Bronchial epithelial cell (primary cell): ENCODE results near the gene FAM161B. TPM values are rescaled to one million over a fixed set of nuclear protein-coding genes. Genes with fewer than 3 reads are reported as not detected.

Source experiments
- DNase-seq: peaks from one replicate; pipeline ENCODE4 v3.0.0-alpha.2; 2010; ENCODE audit warnings: low read depth
- FAIRE-seq: peaks from 2 replicates; lab custom pipeline; 2011; peaks lifted over from hg19 to GRCh38; lab: Jason Lieb, UNC
- H3K27me3 ChIP-seq: 2 replicates; pipeline ENCODE4 v1.5.1; 2011; ENCODE audit warnings: low read length; ENCODE audit not compliant: control insufficient read depth, insufficient read depth
- H3K36me3 ChIP-seq: 2 replicates; pipeline ENCODE4 v1.5.1; 2011; ENCODE audit warnings: low read length; ENCODE audit not compliant: control insufficient read depth, insufficient read depth
- H3K4me3 ChIP-seq: 2 replicates; pipeline ENCODE4 v1.5.1; 2011; ENCODE audit warnings: mild to moderate bottlenecking, low read depth, low read length, control low read depth
- total RNA-seq: library from RNA; depleted of rRNA; stranded (reverse); fragments of >200 nt; gene quantifications from 2 replicates; pipeline ENCODE4 v1.2.1, GENCODE V29; 2014
- TF ChIP-seq, protein P1 (sequence below): IDR thresholded peaks from 2 replicates; pipeline ENCODE4 v1.5.1; 2011; ENCODE audit warnings: mild to moderate bottlenecking, moderate library complexity, low read length, control low read depth, inconsistent platforms; ENCODE audit not compliant: insufficient read depth, severe bottlenecking

Gene FAM161B
- total RNA-seq, 1 donor from 2014 or later = 1.6 TPM

DNA sequence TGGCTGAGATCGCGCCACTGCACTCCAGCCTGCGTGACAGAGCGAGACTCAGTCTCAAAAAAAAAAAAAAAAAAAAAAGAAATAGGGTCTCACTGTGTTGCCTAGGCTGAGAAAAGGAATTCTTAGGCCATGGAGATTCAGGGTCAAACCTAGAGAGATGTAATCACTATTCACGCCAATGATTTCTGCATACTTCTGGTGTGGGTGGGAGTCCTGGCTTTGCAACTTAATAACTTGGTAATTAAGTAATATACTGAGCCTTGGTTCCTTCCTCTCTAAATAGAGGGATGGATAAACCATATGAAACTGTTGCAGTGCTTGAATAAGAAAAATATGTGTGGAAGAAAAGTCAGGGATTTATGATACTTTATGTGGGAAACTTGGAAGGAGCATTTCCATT, 60.5 kb downstream of the FAM161B start:
- TF ChIP-seq, protein P1, sequence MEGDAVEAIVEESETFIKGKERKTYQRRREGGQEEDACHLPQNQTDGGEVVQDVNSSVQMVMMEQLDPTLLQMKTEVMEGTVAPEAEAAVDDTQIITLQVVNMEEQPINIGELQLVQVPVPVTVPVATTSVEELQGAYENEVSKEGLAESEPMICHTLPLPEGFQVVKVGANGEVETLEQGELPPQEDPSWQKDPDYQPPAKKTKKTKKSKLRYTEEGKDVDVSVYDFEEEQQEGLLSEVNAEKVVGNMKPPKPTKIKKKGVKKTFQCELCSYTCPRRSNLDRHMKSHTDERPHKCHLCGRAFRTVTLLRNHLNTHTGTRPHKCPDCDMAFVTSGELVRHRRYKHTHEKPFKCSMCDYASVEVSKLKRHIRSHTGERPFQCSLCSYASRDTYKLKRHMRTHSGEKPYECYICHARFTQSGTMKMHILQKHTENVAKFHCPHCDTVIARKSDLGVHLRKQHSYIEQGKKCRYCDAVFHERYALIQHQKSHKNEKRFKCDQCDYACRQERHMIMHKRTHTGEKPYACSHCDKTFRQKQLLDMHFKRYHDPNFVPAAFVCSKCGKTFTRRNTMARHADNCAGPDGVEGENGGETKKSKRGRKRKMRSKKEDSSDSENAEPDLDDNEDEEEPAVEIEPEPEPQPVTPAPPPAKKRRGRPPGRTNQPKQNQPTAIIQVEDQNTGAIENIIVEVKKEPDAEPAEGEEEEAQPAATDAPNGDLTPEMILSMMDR = no peak
- DNase-seq = no peak
- no peak for FAIRE-seq
- no peaks in the 10 kb centered on the region for H3K27me3 ChIP-seq
- peaks cover 8% of the 10 kb centered on the region for H3K36me3 ChIP-seq
- no peak overlapping the region for H3K4me3 ChIP-seq

DNA sequence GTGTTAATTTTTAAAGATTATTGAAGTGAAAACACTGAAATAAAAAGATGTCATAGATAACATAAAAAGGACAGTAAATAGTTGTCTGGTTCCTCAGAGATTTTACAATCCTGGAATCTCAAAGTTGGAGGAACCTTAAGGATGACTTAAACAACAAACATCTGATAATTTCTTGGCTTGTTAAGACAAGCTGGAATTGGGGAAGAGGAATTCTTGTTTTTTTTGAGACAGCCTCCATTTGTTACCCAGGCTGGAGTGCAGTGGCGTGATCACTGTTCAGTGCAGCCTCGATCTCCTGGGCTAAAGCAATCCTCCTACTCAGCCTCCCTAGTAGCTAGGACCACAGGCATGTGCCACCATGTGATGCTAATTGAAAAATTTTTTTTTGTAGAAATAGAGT, 60.9 kb downstream of the FAM161B start:
- no peak overlapping the region for H3K4me3 ChIP-seq
- no peak for FAIRE-seq

DNA sequence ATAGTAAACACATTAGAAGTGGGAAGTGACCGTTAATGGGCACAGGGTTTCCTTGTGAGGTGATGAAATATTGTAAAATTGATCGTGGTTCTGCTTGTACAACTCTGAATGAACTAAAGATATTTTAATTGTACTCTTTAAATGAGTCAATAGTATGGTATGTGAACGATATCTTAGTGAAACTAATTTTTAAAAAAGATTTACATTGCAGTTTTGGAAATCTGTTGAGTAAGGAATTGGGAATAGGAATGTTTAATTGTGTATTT, 61.5 kb downstream of the FAM161B start:
- TF ChIP-seq, protein P1 = no peak
- Histone ChIP-seq H3K4me3 (no peak overlapping the region), H3K36me3 (peaks cover 3% of the 10 kb centered on the region), H3K27me3 (no peaks in the 10 kb centered on the region)
- FAIRE-seq = no peak
- no peak for DNase-seq

More for the DNA sequence above, 60.9 kb downstream of the FAM161B start:
- TF ChIP-seq, protein P1 = no peak
- peak; percentile 62 for DNase-seq
- H3K36me3 ChIP-seq = peaks cover 5% of the 10 kb centered on the region
- no peaks in the 10 kb centered on the region for H3K27me3 ChIP-seq

DNA sequence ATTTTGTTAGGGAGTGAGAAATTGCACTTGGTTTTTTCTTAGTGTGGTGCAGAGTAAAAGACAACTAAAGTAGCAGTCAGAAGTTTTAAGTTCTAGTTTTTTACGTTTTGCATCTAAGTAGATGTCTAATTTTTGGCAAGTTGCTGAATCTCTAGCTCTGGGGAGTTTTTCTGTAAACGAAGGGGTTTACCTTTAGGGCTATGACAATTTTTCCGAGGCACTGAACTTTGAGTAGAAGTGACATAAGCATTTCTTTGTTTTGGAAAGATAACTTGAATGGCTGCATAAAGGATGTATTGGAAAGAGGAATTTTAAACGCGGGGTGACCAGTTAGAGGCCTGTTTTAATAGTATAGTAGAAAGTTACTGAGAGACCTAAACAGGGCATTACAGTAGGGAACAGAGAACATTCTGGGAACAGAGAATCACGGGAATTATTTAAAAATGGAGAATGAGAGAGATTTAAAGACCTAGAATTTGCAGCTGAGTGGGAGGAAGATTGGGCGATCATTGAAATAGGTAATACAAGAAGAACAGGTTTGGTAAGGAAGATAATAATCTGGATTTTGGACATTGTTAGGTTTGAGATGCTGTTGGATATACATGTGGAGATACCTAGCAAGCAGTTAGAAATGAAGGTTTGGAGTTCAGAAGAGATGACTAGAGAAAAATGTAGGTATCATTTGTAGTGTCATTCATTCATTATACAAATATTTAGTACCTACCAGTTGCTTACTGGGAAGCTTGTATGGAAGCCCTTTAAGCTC, 62.0 kb downstream of the FAM161B start:
- Histone ChIP-seq H3K4me3 (peak overlapping the region; percentile 89), H3K27me3 (no peaks in the 10 kb centered on the region), H3K36me3 (peaks cover 3% of the 10 kb centered on the region)
- FAIRE-seq = no peak
- TF ChIP-seq, protein P1 = no peak
- peak; percentile 28 for DNase-seq

DNA sequence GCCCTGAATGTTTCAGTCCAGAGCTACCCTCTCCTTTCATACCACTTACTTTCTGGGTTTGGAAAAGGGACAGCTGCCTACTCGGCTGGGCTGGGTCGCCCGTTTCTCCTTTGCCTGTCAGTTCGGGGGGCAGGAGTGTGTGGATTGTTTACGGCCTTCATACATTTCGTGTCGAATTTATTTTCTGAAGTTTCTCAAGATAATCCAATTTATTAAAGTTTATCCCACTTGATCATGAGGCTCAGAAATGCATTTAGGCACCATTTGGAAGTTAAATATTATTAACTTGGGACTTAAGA, 62.6 kb downstream of the FAM161B start:
- FAIRE-seq (no peak), DNase-seq (peak; percentile 8)
- Histone ChIP-seq H3K4me3 (peak overlapping the region; percentile 89), H3K27me3 (no peaks in the 10 kb centered on the region), H3K36me3 (peaks cover 2% of the 10 kb centered on the region)
- TF ChIP-seq, protein P1 = no peak
